Lower lobe of right lung (tissue), 2 donors: Measurements from ENCODE around the gene P2RY11. TPM values are rescaled to one million over a fixed set of nuclear protein-coding genes. Genes with fewer than 3 reads are reported as not detected.

Experiments
- ATAC-seq, 2 donors: fragments of 200-7000 bp; cut with Tn5 transposase; one replicate each; pipeline ENCODE4 v1.9.1; 2020 to 2022; ENCODE audit warnings: mild to moderate bottlenecking in 2 of 2, moderate library complexity in 2 of 2
- DNase-seq: peaks from one replicate; pipeline ENCODE4 v3.0.0-alpha.2; 2020
- H3K27ac ChIP-seq: fragments of 200-600 bp; one replicate; pipeline ENCODE4 v1.8.0; 2022
- H3K27me3 ChIP-seq: fragments of 200-600 bp; one replicate; pipeline ENCODE4 v1.8.0; 2022; ENCODE audit warnings: low read depth
- H3K36me3 ChIP-seq: fragments of 200-600 bp; one replicate; pipeline ENCODE4 v1.8.0; 2022; ENCODE audit warnings: mild to moderate bottlenecking
- H3K4me1 ChIP-seq: fragments of 200-600 bp; one replicate; pipeline ENCODE4 v1.8.0; 2022
- H3K4me3 ChIP-seq: fragments of 200-600 bp; one replicate; pipeline ENCODE4 v1.8.0; 2022; ENCODE audit warnings: mild to moderate bottlenecking
- H3K9me3 ChIP-seq: fragments of 200-600 bp; one replicate; pipeline ENCODE4 v1.8.0; 2022
- CTCF ChIP-seq: fragments of 200-600 bp; IDR thresholded peaks from one replicate; pipeline ENCODE4 v1.8.0; 2022; ENCODE audit warnings: antibody characterized with exemption, mild to moderate bottlenecking
- intact Hi-C: fragments of 100-400 bp; cut with DNase I; formaldehyde crosslinking; loops from one replicate; pipeline ENCODE4 v1.11.0; 2022
- total RNA-seq: library from RNA; stranded (reverse); fragmentation: NEBNext Ultra II Directional; extraction: Animal tissue kit (Norgen Biotek cat#: 25700); gene quantifications from one replicate; pipeline ENCODE4 v1.2.1, GENCODE V29; 2021
- donor health status: DM: no; HTN: yes; CAD: no; lungs with severe emphysema.

Gene P2RY11
- total RNA-seq, 1 donor from 2014 or later = 15.6 TPM

DNA sequence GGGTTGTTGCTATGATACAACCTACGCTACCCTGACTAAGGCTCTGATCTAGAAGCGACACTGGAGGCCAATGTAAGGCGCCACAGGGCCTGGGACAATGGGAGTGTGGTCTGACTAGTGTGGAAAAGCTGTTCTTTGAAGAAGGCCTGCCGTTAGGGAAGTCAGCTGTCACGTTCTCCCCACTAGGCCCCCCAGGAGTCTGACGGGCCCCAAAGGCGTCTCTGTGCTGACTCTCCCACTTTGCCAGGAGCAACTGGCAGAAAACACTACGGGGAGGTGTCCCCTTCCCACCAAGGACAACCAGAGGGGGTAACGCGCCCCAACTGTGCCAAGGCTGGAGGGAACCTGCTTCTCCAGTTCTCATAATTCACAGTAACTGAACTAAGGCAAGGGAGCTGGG, 33.5 kb downstream of the P2RY11 start:
- intact Hi-C loops = no loop called here
- Histone ChIP-seq H3K27me3 (no peaks in the 10 kb centered on the region), H3K27ac (no peak overlapping the region), H3K36me3 (peaks cover 95% of the 10 kb centered on the region), H3K9me3 (no peaks in the 10 kb centered on the region), H3K4me3 (no peak overlapping the region), H3K4me1 (no peaks in the 10 kb centered on the region)
- no peak for DNase-seq
- ATAC-seq = no peak
- no peak for TF ChIP-seq CTCF

DNA sequence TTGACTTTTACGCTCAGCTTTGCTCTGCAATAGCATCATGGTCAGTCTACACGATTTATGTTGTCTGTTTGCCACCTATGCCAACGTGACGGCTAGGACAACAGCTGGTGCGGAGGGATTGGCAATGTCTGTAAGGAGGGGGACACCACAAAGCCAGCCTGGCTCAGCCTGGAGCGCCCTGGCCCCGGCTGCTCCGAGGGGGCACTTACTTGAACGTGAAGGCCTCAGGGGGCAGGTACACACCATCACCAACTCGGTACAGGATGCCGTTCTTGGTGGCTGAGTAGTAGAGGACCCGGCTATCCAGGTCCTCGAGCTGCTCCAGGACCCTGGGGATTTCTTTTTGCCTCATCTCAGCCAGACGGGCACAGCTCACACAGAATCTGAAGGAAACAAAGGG, 34.6 kb downstream of the P2RY11 start:
- H3K4me1 ChIP-seq = no peaks in the 10 kb centered on the region
- no peak for TF ChIP-seq CTCF
- DNase-seq = no peak
- peaks cover 95% of the 10 kb centered on the region for H3K36me3 ChIP-seq
- no peak overlapping the region for H3K4me3 ChIP-seq
- no peaks in the 10 kb centered on the region for H3K9me3 ChIP-seq
- H3K27ac ChIP-seq = no peak overlapping the region
- intact Hi-C loops = no loop called here
- no peak for ATAC-seq
- no peaks in the 10 kb centered on the region for H3K27me3 ChIP-seq

DNA sequence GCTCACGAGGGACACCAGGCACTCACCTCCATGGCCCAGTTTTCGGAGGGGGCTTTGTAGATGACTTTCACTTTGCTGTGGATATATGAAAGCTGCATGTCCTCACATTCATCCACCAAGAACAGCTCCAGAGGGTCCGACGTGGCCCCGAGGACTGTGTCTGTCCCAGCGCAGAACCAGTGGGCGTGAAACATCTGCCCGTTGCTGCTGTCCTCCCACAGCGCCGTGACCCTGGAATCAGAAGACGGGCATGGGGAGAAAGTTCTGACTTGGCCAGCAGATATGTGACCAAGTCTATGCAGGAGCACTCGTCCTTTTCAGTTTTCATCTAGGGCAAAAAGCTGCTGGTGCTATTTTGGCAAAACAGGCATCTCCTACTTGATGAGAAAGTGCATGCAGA, 37.9 kb downstream of the P2RY11 start:
- peaks cover 93% of the 10 kb centered on the region for H3K36me3 ChIP-seq
- H3K4me1 ChIP-seq = no peaks in the 10 kb centered on the region
- H3K27me3 ChIP-seq = no peaks in the 10 kb centered on the region
- intact Hi-C loops = no loop called here
- no peak overlapping the region for H3K27ac ChIP-seq
- no peak for ATAC-seq
- H3K4me3 ChIP-seq = no peak overlapping the region
- DNase-seq = no peak
- TF ChIP-seq CTCF = no peak
- H3K9me3 ChIP-seq = no peaks in the 10 kb centered on the region

DNA sequence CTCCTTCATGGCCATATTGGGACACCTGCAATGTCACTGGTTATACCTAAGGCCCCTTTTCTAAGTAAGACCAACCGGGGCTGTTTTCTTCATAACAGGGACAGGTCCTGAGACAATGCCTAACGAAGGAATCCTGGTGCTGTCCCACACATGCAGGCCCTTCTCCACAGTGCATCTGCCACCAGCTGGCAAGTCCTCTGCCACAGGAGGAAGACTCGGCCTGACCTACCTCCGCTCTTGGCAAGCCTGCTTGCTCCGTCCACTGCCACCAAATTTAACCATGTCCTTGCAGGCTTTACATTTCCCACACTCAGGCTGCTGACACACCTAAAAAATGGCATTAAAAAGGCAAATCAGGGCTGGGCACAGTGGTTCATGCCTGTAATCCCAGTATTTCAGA, 40.0 kb downstream of the P2RY11 start:
- no peak overlapping the region for H3K4me3 ChIP-seq
- H3K27ac ChIP-seq = no peak overlapping the region
- DNase-seq (no peak), ATAC-seq (no peak)
- no peaks in the 10 kb centered on the region for H3K4me1 ChIP-seq
- no peaks in the 10 kb centered on the region for H3K9me3 ChIP-seq
- H3K36me3 ChIP-seq = peaks cover 93% of the 10 kb centered on the region
- H3K27me3 ChIP-seq = no peaks in the 10 kb centered on the region
- no peak for TF ChIP-seq CTCF
- intact Hi-C loops = no loop called here

GRCh38 chr19:10152100-10152499, 40.6 kb downstream of the P2RY11 start:
- no peak overlapping the region for H3K27ac ChIP-seq
- TF ChIP-seq CTCF = no peak
- peaks cover 93% of the 10 kb centered on the region for H3K36me3 ChIP-seq
- DNase-seq (no peak), ATAC-seq (no peak)
- no peaks in the 10 kb centered on the region for H3K27me3 ChIP-seq
- H3K4me3 ChIP-seq = no peak overlapping the region
- intact Hi-C loops = no loop called here
- H3K4me1 ChIP-seq = no peaks in the 10 kb centered on the region
- H3K9me3 ChIP-seq = no peaks in the 10 kb centered on the region

DNA sequence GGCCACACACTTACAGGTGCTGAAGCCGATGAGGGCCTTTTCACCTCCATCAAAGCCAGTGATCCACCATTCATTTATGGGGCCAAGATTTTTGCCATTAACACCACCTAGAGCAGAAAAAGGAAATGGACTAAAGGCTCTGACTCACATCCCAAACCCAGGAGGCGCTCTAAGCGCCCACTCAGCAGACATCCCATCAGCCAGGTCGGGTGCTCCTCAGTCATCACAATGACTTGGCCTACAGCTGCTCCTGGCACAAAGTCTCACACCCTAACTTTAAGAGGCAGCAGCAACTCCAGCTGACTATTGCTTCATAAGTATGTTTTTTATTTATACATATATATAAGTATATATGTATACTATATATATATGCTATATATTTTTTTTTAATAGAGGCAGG, 44.3 kb downstream of the P2RY11 start:
- peaks cover 98% of the 10 kb centered on the region for H3K36me3 ChIP-seq
- H3K9me3 ChIP-seq = no peaks in the 10 kb centered on the region
- TF ChIP-seq CTCF = no peak
- DNase-seq (no peak), ATAC-seq (no peak)
- H3K4me3 ChIP-seq = no peak overlapping the region
- H3K27ac ChIP-seq = no peak overlapping the region
- H3K4me1 ChIP-seq = no peaks in the 10 kb centered on the region
- intact Hi-C loops = no loop called here
- H3K27me3 ChIP-seq = no peaks in the 10 kb centered on the region
